Measurements from ENCODE around the gene CS. TPM values are rescaled to one million over a fixed set of nuclear protein-coding genes. Genes with fewer than 3 reads are reported as not detected.

Gene CS
- total and polyA plus RNA-seq, 2 experiments from 2014 or later, result 67.2 to 76.2 TPM

DNA sequence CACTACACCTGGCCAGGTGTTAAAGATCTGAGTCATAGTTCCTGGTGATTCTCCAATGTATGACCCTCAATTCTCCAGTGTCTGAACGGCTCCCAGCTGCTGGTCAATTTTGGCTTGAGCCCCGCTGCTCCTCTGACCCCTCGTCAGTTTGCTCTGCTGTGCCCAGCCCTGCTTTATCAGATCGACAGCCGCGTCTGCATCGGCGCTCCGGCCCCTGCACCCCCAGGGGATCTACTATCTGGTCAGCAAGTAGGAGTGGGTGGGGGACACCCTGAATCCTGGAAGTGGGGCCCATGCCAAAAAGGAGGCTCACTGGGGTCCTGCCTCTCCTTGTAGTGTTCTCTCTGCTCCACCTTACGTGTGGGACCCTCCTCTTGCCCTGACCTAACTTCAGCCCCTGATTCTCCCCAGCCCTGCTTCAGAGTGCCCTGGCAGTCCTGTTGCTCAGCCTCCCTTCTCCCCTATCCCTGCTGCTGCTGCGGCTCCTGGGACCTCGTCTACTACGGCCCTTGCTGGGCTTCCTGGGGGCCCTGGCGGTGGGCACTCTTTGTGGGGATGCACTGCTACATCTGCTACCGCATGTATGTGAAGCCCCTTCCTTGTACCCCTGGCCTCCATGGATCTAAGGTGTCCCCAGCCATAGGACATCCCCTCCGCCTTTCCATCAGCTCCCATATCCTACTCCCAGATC, 65.2 kb downstream of the CS start:
- Histone ChIP-seq H3K4me2 (ENCODE audit: unreplicated experiment) (no peak overlapping the region), H3K9me2 (ENCODE audit: insufficient read depth) (no peaks in the 10 kb centered on the region), H3K4me1 (ENCODE audit: insufficient read depth) (no peaks in the 10 kb centered on the region), H3K4me3 (no peak overlapping the region), H3K27ac (no peak overlapping the region), H4K20me1 (ENCODE audit: insufficient read depth) (no peaks in the 10 kb centered on the region), H3K36me3 (ENCODE audit: low read depth) (no peaks in the 10 kb centered on the region; the same call in 1 of the 2 replicates), H3K79me2 (ENCODE audit: insufficient read depth) (no peaks in the 10 kb centered on the region), H3K9me3 (ENCODE audit: low read depth) (no peaks in the 10 kb centered on the region), H3K9ac (no peak overlapping the region), H3K27me3 (replicated peaks; ENCODE audit: insufficient read depth) (no peaks in the 10 kb centered on the region), H3F3A (ENCODE audit: insufficient read depth) (peaks cover 10% of the 10 kb centered on the region; the same call in 1 of the 2 replicates), H2AFZ (no peak overlapping the region)
- TF ChIP-seq EZH2 (IDR thresholded peaks at IDR 0.05; ENCODE audit: insufficient read depth, poor library complexity, severe bottlenecking) (no peak), EZH2phosphoT487 (IDR thresholded peaks at IDR 0.05; ENCODE audit: insufficient read depth, low read depth) (no peak)
- DNase-seq, result no peak
- in situ Hi-C loops (cut with MboI), result no loop called here
- WGBS, 2 experiments (ENCODE audit: low coverage in 1 of 2, low lambda C conversion rate in 2 of 2, missing lambda C conversion rate in 2 of 2), result 61% methylated on average over 13 to 16 of the region's 16 CpGs

DNA sequence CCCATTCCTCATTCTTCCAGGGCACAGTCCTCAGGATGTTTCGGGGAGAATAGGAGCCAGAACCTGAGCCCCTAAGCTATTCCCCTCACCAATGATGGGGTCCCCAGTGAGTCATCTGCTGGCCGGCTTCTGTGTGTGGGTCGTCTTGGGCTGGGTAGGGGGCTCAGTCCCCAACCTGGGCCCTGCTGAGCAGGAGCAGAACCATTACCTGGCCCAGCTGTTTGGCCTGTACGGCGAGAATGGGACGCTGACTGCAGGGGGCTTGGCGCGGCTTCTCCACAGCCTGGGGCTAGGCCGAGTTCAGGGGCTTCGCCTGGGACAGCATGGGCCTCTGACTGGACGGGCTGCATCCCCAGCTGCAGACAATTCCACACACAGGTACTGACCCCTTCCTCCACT, 68.9 kb downstream of the CS start:
- Histone ChIP-seq H3K36me3 (ENCODE audit: low read depth) (no peaks in the 10 kb centered on the region), H2AFZ (no peak overlapping the region), H3K27me3 (replicated peaks; ENCODE audit: insufficient read depth) (no peaks in the 10 kb centered on the region), H3K4me3 (no peak overlapping the region), H3F3A (ENCODE audit: insufficient read depth) (peaks cover 5% of the 10 kb centered on the region; the same call in 1 of the 2 replicates), H3K27ac (no peak overlapping the region), H3K79me2 (ENCODE audit: insufficient read depth) (no peaks in the 10 kb centered on the region), H3K4me1 (ENCODE audit: insufficient read depth) (no peaks in the 10 kb centered on the region), H3K9me2 (ENCODE audit: insufficient read depth) (no peaks in the 10 kb centered on the region), H3K9ac (no peak overlapping the region), H3K9me3 (ENCODE audit: low read depth) (no peaks in the 10 kb centered on the region), H3K4me2 (ENCODE audit: unreplicated experiment) (no peak overlapping the region), H4K20me1 (ENCODE audit: insufficient read depth) (no peaks in the 10 kb centered on the region)
- 85 to 88% methylated on average over 11 of the region's 11 CpGs for WGBS, 2 experiments (ENCODE audit: low coverage in 1 of 2, low lambda C conversion rate in 2 of 2, missing lambda C conversion rate in 2 of 2)
- no peak for TF ChIP-seq EZH2 (IDR thresholded peaks at IDR 0.05; ENCODE audit: insufficient read depth, poor library complexity, severe bottlenecking)
- TF ChIP-seq EZH2phosphoT487 (IDR thresholded peaks at IDR 0.05; ENCODE audit: insufficient read depth, low read depth), result no peak
- in situ Hi-C loops (cut with MboI), result no loop called here
- DNase-seq, result no peak

DNA sequence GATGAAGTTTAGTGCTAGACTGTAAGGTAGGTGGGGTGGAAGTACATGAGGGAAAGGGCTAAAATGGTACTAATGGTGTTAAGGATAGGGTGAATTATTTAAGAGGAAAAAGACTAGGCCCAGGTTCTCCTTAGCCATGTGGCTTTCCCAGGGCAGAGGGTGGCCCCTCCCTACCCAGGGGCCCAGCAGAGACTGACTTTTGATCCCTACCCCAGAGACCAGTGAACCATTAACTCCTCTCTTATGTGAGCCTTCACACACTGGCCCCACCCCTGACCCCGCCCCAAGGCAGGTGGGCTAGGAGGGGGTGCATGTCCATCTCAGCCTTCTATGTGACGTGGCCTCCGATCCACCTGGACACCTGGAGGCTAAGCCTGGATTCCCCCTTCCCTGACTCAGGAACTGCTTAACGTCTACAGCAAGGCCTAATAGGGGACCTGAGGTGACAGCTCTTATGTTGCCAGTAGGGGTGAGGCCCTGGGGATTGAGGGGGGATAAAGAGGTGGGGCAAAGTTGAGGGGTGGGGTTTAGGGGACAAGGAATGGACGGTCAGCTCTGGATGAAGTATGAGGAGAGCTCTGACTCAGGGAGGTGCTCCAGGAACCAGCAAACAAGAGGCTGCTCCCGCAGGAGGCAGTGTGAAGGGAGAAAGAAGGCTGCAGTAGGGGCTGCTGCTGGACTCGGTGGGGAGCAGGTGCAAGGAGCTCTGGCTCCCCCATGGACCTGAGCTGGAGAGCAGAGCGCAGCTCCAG, 69.5 kb downstream of the CS start:
- Histone ChIP-seq H3K9me3 (ENCODE audit: low read depth) (no peaks in the 10 kb centered on the region), H2AFZ (no peak overlapping the region), H3F3A (ENCODE audit: insufficient read depth) (peaks cover 5% of the 10 kb centered on the region; the same call in 1 of the 2 replicates), H4K20me1 (ENCODE audit: insufficient read depth) (no peaks in the 10 kb centered on the region), H3K4me2 (ENCODE audit: unreplicated experiment) (no peak overlapping the region), H3K4me3 (no peak overlapping the region), H3K9ac (no peak overlapping the region), H3K9me2 (ENCODE audit: insufficient read depth) (no peaks in the 10 kb centered on the region), H3K27me3 (replicated peaks; ENCODE audit: insufficient read depth) (no peaks in the 10 kb centered on the region), H3K79me2 (ENCODE audit: insufficient read depth) (no peaks in the 10 kb centered on the region), H3K4me1 (ENCODE audit: insufficient read depth) (no peaks in the 10 kb centered on the region), H3K36me3 (ENCODE audit: low read depth) (no peaks in the 10 kb centered on the region), H3K27ac (no peak overlapping the region)
- WGBS, 2 experiments (ENCODE audit: low coverage in 1 of 2, low lambda C conversion rate in 2 of 2, missing lambda C conversion rate in 2 of 2), result 65% methylated on average over 7 to 8 of the region's 8 CpGs
- no peak for DNase-seq
- TF ChIP-seq EZH2 (IDR thresholded peaks at IDR 0.05; ENCODE audit: insufficient read depth, poor library complexity, severe bottlenecking) (no peak), EZH2phosphoT487 (IDR thresholded peaks at IDR 0.05; ENCODE audit: insufficient read depth, low read depth) (no peak)
- in situ Hi-C loops (cut with MboI), result no loop called here

DNA sequence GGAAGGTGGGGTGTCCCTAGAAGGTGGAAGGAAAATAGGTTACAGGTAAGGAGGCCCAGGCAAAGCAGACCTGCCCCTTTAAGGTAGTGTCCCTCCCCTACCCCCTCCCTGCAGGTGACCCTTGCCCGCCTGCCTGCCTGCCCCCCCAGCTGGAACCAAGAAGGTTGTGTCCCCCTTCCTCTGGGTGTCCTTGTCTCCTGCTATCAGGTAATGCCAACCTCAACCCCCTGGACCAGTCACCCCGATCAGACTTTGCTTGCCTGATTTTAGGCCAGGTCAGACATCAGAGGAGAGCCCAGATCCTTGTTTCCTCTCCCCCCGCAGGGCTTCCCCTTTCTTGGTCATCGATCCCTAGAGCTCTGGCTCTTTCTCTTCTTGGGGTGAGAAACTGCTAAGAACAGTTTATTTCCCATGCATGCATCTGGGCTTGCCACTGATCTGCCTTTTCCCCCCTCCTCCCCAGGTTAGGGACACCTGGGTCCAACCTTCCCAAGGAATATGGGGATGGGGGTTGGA, 70.2 kb downstream of the CS start, which contains the start of gene SLC39A5:
SLC39A5 (plus strand) TSS at position 136 of the 516 bp plus-strand sequence. CDS start 1,224 bp downstream, outside the sequence.
- H3K36me3 ChIP-seq (ENCODE audit: low read depth), result no peaks in the 10 kb centered on the region
- peaks cover 5% of the 10 kb centered on the region; the same call in 1 of the 2 replicates for H3F3A ChIP-seq (ENCODE audit: insufficient read depth)
- no peak within 1 kb of the TSS for H3K27ac ChIP-seq
- no peaks in the 10 kb centered on the region for H3K4me1 ChIP-seq (ENCODE audit: insufficient read depth)
- H3K9me2 ChIP-seq (ENCODE audit: insufficient read depth), result no peaks in the 10 kb centered on the region
- no peaks in the 10 kb centered on the region for H3K79me2 ChIP-seq (ENCODE audit: insufficient read depth)
- H3K4me2 ChIP-seq (ENCODE audit: unreplicated experiment), result no peak within 1 kb of the TSS
- H3K27me3 ChIP-seq (replicated peaks; ENCODE audit: insufficient read depth), result no peaks in the 10 kb centered on the region
- H4K20me1 ChIP-seq (ENCODE audit: insufficient read depth), result no peaks in the 10 kb centered on the region
- WGBS, 2 experiments (ENCODE audit: low coverage in 1 of 2, low lambda C conversion rate in 2 of 2, missing lambda C conversion rate in 2 of 2), result 90 to 92% methylated on average over 4 of the region's 4 CpGs
- no peak within 1 kb of the TSS for H3K9ac ChIP-seq
- DNase-seq, result no peak
- TF ChIP-seq EZH2 (IDR thresholded peaks at IDR 0.05; ENCODE audit: insufficient read depth, poor library complexity, severe bottlenecking) (no peak), EZH2phosphoT487 (IDR thresholded peaks at IDR 0.05; ENCODE audit: insufficient read depth, low read depth) (no peak)
- in situ Hi-C loops (cut with MboI), result no loop called here
- no peak within 1 kb of the TSS for H2AFZ ChIP-seq
- H3K4me3 ChIP-seq, result no peak within 1 kb of the TSS
- no peaks in the 10 kb centered on the region for H3K9me3 ChIP-seq (ENCODE audit: low read depth)
